ENCODE data around the gene PDF. TPM values are rescaled to one million over a fixed set of nuclear protein-coding genes. Genes with fewer than 3 reads are reported as not detected.

PDF gene
- total and polyA plus RNA-seq, 2 donors (not counting 1 experiment from before 2014, with no cell fraction given): 5.5 to 9.6 TPM

DNA sequence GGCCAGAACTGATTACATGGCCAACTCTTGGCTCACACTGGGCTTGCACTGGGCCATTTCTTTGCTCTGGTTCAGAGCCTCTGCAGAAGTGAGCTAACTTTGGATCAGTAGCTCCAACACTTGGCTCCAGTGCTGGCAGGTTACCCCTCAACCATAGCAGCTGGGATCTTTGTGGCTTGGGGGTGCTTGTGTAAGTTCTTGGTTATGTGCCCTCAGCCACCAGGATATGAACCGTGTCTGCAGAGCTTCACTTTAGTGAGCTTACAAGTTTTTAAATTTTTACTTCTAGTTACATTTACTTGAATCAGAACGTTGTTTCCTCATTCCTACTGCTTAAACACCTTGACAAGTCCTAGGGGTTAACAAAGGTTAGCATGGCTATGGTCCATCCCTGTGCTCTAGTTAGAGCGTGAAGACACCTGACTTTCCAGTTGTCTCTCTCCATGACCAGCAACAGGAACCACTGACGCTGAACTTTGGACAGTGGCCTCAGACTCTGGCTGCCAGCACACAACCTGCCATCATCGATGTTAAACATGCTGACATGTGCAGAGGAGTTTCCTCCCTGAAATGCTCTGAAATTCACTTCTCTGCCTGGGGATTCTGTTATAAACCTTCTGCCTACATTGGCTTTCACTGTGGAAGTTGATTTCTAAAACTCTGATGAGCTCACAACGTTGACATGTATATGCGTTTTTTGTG lies 4.1 kb downstream of the PDF start:
- DNase-seq: no peak
- peaks cover 15 to 32% of the 10 kb centered on the region in 2 donors for H3K4me1 ChIP-seq (ENCODE audit: control insufficient read depth in 2 of 2, insufficient read depth in 2 of 2, low read length in 2 of 2)
- no peak overlapping the region for H2AFZ ChIP-seq (ENCODE audit: insufficient read depth, low read depth, low read length, poor library complexity, severe bottlenecking)
- no peak overlapping the region for H3K27ac ChIP-seq (ENCODE audit: low read length in 2 of 2)
- H4K20me1 ChIP-seq (ENCODE audit: control insufficient read depth, insufficient read depth, low read length, poor library complexity, severe bottlenecking): peaks cover 62% of the 10 kb centered on the region
- intact Hi-C loops (cut with micrococcal nuclease): no loop called here
- H3K4me2 ChIP-seq (replicated peaks; ENCODE audit: low read depth, low read length, poor library complexity, severe bottlenecking): no peak overlapping the region
- H3K9ac ChIP-seq (ENCODE audit: low read length): no peak overlapping the region
- no peak overlapping the region for H3K4me3 ChIP-seq (ENCODE audit: control extremely low read depth in 1 of 5, extremely low read depth in 1 of 5, insufficient read depth in 1 of 5, low read depth in 2 of 5, low read length in 4 of 5)
- ChIA-PET POLR2A (interaction anchor here (0.7 kb wide), 5 partner anchors 9 to 1485 kb away, joined by 3 to 7 read pairs (median 6); no protein-coding TSS in a partner anchor), CTCF (interaction anchor here (1.3 kb wide), 1 partner anchor 11 kb away, joined by 5 read pairs; no protein-coding TSS in a partner anchor)
- no peaks in the 10 kb centered on the region for H3K27me3 ChIP-seq (replicated peaks in 1 of 4; ENCODE audit: control extremely low read depth in 1 of 4, control insufficient read depth in 3 of 4, insufficient read depth in 4 of 4, low read length in 3 of 4)
- Mint-ChIP-seq H3K27ac (peak overlapping the region; percentile 41), H3K27me3 (no peaks in the 10 kb centered on the region), H3K9me3 (ENCODE audit: insufficient read depth) (no peaks in the 10 kb centered on the region), H3K4me1 (peaks cover 37% of the 10 kb centered on the region), H3K4me3 (no peak overlapping the region)
- TF ChIP-seq EZH2 (IDR thresholded peaks at IDR 0.05; ENCODE audit: borderline replicate concordance, insufficient read depth, low read depth, low read length, poor library complexity, severe bottlenecking): no peak
- TF ChIP-seq, protein P1, sequence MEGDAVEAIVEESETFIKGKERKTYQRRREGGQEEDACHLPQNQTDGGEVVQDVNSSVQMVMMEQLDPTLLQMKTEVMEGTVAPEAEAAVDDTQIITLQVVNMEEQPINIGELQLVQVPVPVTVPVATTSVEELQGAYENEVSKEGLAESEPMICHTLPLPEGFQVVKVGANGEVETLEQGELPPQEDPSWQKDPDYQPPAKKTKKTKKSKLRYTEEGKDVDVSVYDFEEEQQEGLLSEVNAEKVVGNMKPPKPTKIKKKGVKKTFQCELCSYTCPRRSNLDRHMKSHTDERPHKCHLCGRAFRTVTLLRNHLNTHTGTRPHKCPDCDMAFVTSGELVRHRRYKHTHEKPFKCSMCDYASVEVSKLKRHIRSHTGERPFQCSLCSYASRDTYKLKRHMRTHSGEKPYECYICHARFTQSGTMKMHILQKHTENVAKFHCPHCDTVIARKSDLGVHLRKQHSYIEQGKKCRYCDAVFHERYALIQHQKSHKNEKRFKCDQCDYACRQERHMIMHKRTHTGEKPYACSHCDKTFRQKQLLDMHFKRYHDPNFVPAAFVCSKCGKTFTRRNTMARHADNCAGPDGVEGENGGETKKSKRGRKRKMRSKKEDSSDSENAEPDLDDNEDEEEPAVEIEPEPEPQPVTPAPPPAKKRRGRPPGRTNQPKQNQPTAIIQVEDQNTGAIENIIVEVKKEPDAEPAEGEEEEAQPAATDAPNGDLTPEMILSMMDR (IDR thresholded peaks at IDR 0.05): no peak
- 89% methylated on average over 5 of the region's 7 CpGs for WGBS (ENCODE audit: insufficient coverage)
- peaks cover 1 to 52% of the 10 kb centered on the region in 2 experiments for H3K36me3 ChIP-seq (replicated peaks in 1 of 2; ENCODE audit: control extremely low read depth in 1 of 2, control insufficient read depth in 1 of 2, extremely low read depth in 1 of 2, insufficient read depth in 2 of 2, low read length in 1 of 2)
- ATAC-seq (ENCODE audit: low read depth): no peak
- H3K9me3 ChIP-seq (ENCODE audit: control extremely low read depth in 1 of 3, control insufficient read depth in 2 of 3, insufficient read depth in 1 of 3, low read length in 2 of 3): no peaks in the 10 kb centered on the region
- H3K79me2 ChIP-seq (ENCODE audit: control insufficient read depth, insufficient read depth, low read length): peaks cover 69% of the 10 kb centered on the region

DNA sequence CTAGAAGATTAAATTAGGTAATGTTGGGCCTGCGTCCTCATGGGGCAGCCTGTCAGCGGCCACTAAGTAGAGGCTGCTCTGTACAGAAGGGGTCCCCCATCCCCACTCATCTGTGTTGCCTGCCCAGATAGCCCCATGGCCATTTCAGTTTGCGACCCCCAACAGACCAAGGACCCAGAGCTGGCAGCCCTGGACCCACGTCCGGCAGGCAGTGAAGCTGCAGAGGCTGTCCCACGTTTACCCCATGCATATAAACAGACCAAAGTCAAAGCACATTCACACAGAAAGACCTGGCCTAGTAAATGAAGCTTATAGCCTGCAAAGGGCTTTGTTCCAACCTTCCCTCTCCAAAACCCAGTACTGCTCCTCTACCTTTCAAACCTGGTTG lies 4.6 kb downstream of the PDF start:
- no peak overlapping the region for H3K4me2 ChIP-seq (replicated peaks; ENCODE audit: low read depth, low read length, poor library complexity, severe bottlenecking)
- peaks cover 15 to 27% of the 10 kb centered on the region in 2 donors for H3K4me1 ChIP-seq (ENCODE audit: control insufficient read depth in 2 of 2, insufficient read depth in 2 of 2, low read length in 2 of 2)
- H3K4me3 ChIP-seq (ENCODE audit: control extremely low read depth in 1 of 5, extremely low read depth in 1 of 5, insufficient read depth in 1 of 5, low read depth in 2 of 5, low read length in 4 of 5): no peak overlapping the region

More for the DNA sequence above, 4.6 kb downstream of the PDF start:
- Mint-ChIP-seq H3K27ac (no peak overlapping the region), H3K9me3 (ENCODE audit: insufficient read depth) (no peaks in the 10 kb centered on the region), H3K4me3 (no peak overlapping the region), H3K27me3 (no peaks in the 10 kb centered on the region), H3K4me1 (peaks cover 35% of the 10 kb centered on the region)
- 94% methylated on average over 5 of the region's 6 CpGs for WGBS (ENCODE audit: insufficient coverage)
- no peak for ATAC-seq (ENCODE audit: low read depth)
- Histone ChIP-seq H3K9me3 (ENCODE audit: control extremely low read depth in 1 of 3, control insufficient read depth in 2 of 3, insufficient read depth in 1 of 3, low read length in 2 of 3) (no peaks in the 10 kb centered on the region), H3K27ac (ENCODE audit: low read length in 2 of 2) (no peak overlapping the region), H4K20me1 (ENCODE audit: control insufficient read depth, insufficient read depth, low read length, poor library complexity, severe bottlenecking) (peaks cover 68% of the 10 kb centered on the region), H2AFZ (ENCODE audit: insufficient read depth, low read depth, low read length, poor library complexity, severe bottlenecking) (no peak overlapping the region), H3K36me3 (replicated peaks in 1 of 2; ENCODE audit: control extremely low read depth in 1 of 2, control insufficient read depth in 1 of 2, extremely low read depth in 1 of 2, insufficient read depth in 2 of 2, low read length in 1 of 2) (peaks cover 1 to 57% of the 10 kb centered on the region in 2 experiments), H3K27me3 (replicated peaks in 1 of 4; ENCODE audit: control extremely low read depth in 1 of 4, control insufficient read depth in 3 of 4, insufficient read depth in 4 of 4, low read length in 3 of 4) (no peaks in the 10 kb centered on the region), H3K9ac (ENCODE audit: low read length) (no peak overlapping the region), H3K79me2 (ENCODE audit: control insufficient read depth, insufficient read depth, low read length) (peaks cover 69% of the 10 kb centered on the region)
- TF ChIP-seq, protein P1 (IDR thresholded peaks at IDR 0.05): no peak
- no peak for TF ChIP-seq EZH2 (IDR thresholded peaks at IDR 0.05; ENCODE audit: borderline replicate concordance, insufficient read depth, low read depth, low read length, poor library complexity, severe bottlenecking)
- ChIA-PET CTCF (interaction anchor here (1.3 kb wide), 1 partner anchor 11 kb away, joined by 5 read pairs; no protein-coding TSS in a partner anchor), POLR2A (interaction anchor here (0.7 kb wide), 1 partner anchor 136 kb away, joined by 3 read pairs; no protein-coding TSS in a partner anchor)
- no peak for DNase-seq
- intact Hi-C loops (cut with micrococcal nuclease): no loop called here

Data from B cell (primary cell).